H7 (cell line): ENCODE data around the gene RCHY1. TPM values are rescaled to one million over a fixed set of nuclear protein-coding genes. Genes with fewer than 3 reads are reported as not detected.
A peak's percentile ranks its signal among the peaks of the same experiment; 100 is the strongest.
"Not testable (repeated sequence)": the region's sequence is repeated elsewhere in the genome, so short reads cannot be mapped to it uniquely, and the experiment has no call there.

Experiments used
- DNase-seq: peaks from one replicate; pipeline ENCODE4 v3.0.0; 2012
- H3K27me3 ChIP-seq: 2 replicates; pipeline ENCODE4 v1.6.0; 2011; ENCODE audit warnings: mild to moderate bottlenecking, low read length; ENCODE audit not compliant: control insufficient read depth, insufficient read depth
- H3K36me3 ChIP-seq: replicated peaks from 2 replicates; pipeline ENCODE4 v1.5.1; 2011; ENCODE audit warnings: low read length; ENCODE audit not compliant: control insufficient read depth, insufficient read depth
- H3K4me3 ChIP-seq: 2 replicates; pipeline ENCODE4 v1.5.1; 2011; ENCODE audit warnings: low read depth, mild to moderate bottlenecking, control low read depth, low read length, moderate library complexity; ENCODE audit not compliant: insufficient read depth
- total RNA-seq: library from RNA; depleted of rRNA; stranded (reverse); fragments of >200 nt; shearing (Covaris generic); gene quantifications from 2 replicates; pipeline ENCODE4 v1.2.3, GENCODE V29; 2014

The RCHY1 gene
- total RNA-seq, 1 experiment from 2014 or later, result 39.7 TPM

- H3K27me3 ChIP-seq, H3K4me3 ChIP-seq, DNase-seq, H3K36me3 ChIP-seq: not testable (repeated sequence)
Measured at GRCh38 chr4:75531536-75532143, 17.4 kb upstream of the RCHY1 start.

GRCh38 chr4:75530556-75531322 is 16.5 kb upstream of the RCHY1 start:
- H3K27me3 ChIP-seq, result no peaks in the 10 kb centered on the region
- H3K4me3 ChIP-seq, result no peak overlapping the region
- H3K36me3 ChIP-seq, result peaks cover 8% of the 10 kb centered on the region
- DNase-seq, result no peak

GRCh38 chr4:75527482-75527881 is 13.3 kb upstream of the RCHY1 start:
- H3K36me3 ChIP-seq, result peaks cover 9% of the 10 kb centered on the region
- no peaks in the 10 kb centered on the region for H3K27me3 ChIP-seq

GRCh38 chr4:75525910-75526309 is 11.7 kb upstream of the RCHY1 start:
- Histone ChIP-seq H3K27me3 (no peaks in the 10 kb centered on the region), H3K36me3 (peaks cover 9% of the 10 kb centered on the region), H3K4me3 (no peak overlapping the region)
- no peak for DNase-seq

More at GRCh38 chr4:75527482-75527881, 13.3 kb upstream of the RCHY1 start:
- H3K4me3 ChIP-seq, result no peak overlapping the region
- no peak for DNase-seq

- H3K4me3 ChIP-seq, result no peak overlapping the region
- H3K36me3 ChIP-seq, result peaks cover 9% of the 10 kb centered on the region
- no peak for DNase-seq
- no peaks in the 10 kb centered on the region for H3K27me3 ChIP-seq
Measured at GRCh38 chr4:75525086-75525485, 10.9 kb upstream of the RCHY1 start.

GRCh38 chr4:75519452-75519851 is 5.2 kb upstream of the RCHY1 start:
- peaks cover 11% of the 10 kb centered on the region for H3K36me3 ChIP-seq
- not testable (repeated sequence) for DNase-seq

GRCh38 chr4:75516144-75516543 is 1.9 kb upstream of the RCHY1 start:
- no peak for DNase-seq
- no peaks in the 10 kb centered on the region for H3K27me3 ChIP-seq
- no peak overlapping the region for H3K4me3 ChIP-seq
- H3K36me3 ChIP-seq, result peaks cover 11% of the 10 kb centered on the region

More at GRCh38 chr4:75519452-75519851, 5.2 kb upstream of the RCHY1 start:
- not testable (repeated sequence) for H3K27me3 ChIP-seq, H3K4me3 ChIP-seq

- no peaks in the 10 kb centered on the region for H3K27me3 ChIP-seq
- DNase-seq, result no peak
- H3K4me3 ChIP-seq, result peak overlapping the region; percentile 81
- H3K36me3 ChIP-seq, result peaks cover 11% of the 10 kb centered on the region
Measured at GRCh38 chr4:75514949-75515612, 878 bp upstream of the RCHY1 start.

- peak overlapping the region; percentile 81 for H3K4me3 ChIP-seq
- no peaks in the 10 kb centered on the region for H3K27me3 ChIP-seq
- no peak for DNase-seq
- peaks cover 7% of the 10 kb centered on the region for H3K36me3 ChIP-seq
Measured at GRCh38 chr4:75513526-75514130, 575 bp downstream of the RCHY1 start.

GRCh38 chr4:75512386-75513211 is 1.6 kb downstream of the RCHY1 start:
- Histone ChIP-seq H3K4me3 (peak overlapping the region; percentile 81), H3K27me3 (no peaks in the 10 kb centered on the region), H3K36me3 (peaks cover 5% of the 10 kb centered on the region)
- no peak for DNase-seq

- Histone ChIP-seq H3K4me3 (no peak overlapping the region), H3K27me3 (no peaks in the 10 kb centered on the region), H3K36me3 (0 out of 2 replicates have a peak, but pooled peaks cover 1% of the 10 kb centered on the region)
- DNase-seq, result peak; percentile 10
Measured at GRCh38 chr4:75511841-75512240, 2.4 kb downstream of the RCHY1 start.

- H3K27me3 ChIP-seq, H3K36me3 ChIP-seq, DNase-seq, H3K4me3 ChIP-seq: not testable (repeated sequence)
Measured at GRCh38 chr4:75509592-75509991, 4.6 kb downstream of the RCHY1 start.

GRCh38 chr4:75505630-75506029 is 8.6 kb downstream of the RCHY1 start:
- Histone ChIP-seq H3K27me3 (no peaks in the 10 kb centered on the region), H3K36me3 (peaks cover 1% of the 10 kb centered on the region), H3K4me3 (no peak overlapping the region)
- DNase-seq, result no peak

GRCh38 chr4:75502671-75503070 is 11.5 kb downstream of the RCHY1 start:
- Histone ChIP-seq H3K4me3 (no peak overlapping the region), H3K27me3 (no peaks in the 10 kb centered on the region), H3K36me3 (peaks cover 1% of the 10 kb centered on the region)
- no peak for DNase-seq
